Measurements from ENCODE around the gene SEMA7A.

The SEMA7A gene

GRCh38 chr15:74384881-74385643 lies 48.7 kb downstream of the SEMA7A start:
- no peak for DNase-seq

- DNase-seq = no peak
These were observed 49.2 kb downstream of the SEMA7A start for GRCh38 chr15:74384566-74384880.

- no peak for DNase-seq
These were observed 49.8 kb downstream of the SEMA7A start for GRCh38 chr15:74383695-74384565.

GRCh38 chr15:74383286-74383685 lies 50.5 kb downstream of the SEMA7A start:
- no peak for DNase-seq

- peak; percentile 74 to 77 for DNase-seq
These were observed 51.5 kb downstream of the SEMA7A start for GRCh38 chr15:74382004-74382816.

GRCh38 chr15:74381481-74381880 lies 52.3 kb downstream of the SEMA7A start:
- no peak for DNase-seq

- DNase-seq = no peak
These were observed 52.6 kb downstream of the SEMA7A start for GRCh38 chr15:74381190-74381453.

- DNase-seq = no peak
These were observed 53.2 kb downstream of the SEMA7A start for GRCh38 chr15:74380361-74381189.

- peak; percentile 18 to 63 for DNase-seq
These were observed 54.9 kb downstream of the SEMA7A start for GRCh38 chr15:74378848-74379247.

- DNase-seq = no peak
These were observed 55.7 kb downstream of the SEMA7A start for GRCh38 chr15:74377831-74378766.

GRCh38 chr15:74376825-74377581 lies 56.8 kb downstream of the SEMA7A start:
- peak; percentile 45 to 78 for DNase-seq

- DNase-seq = no peak
These were observed 57.5 kb downstream of the SEMA7A start for GRCh38 chr15:74376226-74376625.

GRCh38 chr15:74375303-74375693 lies 58.5 kb downstream of the SEMA7A start:
- DNase-seq = peak; percentile 79 to 81

- peak in 1 of 2 experiments; percentile 72 for DNase-seq
These were observed 59.0 kb downstream of the SEMA7A start for GRCh38 chr15:74374648-74375302.

GRCh38 chr15:74373731-74374647 lies 59.8 kb downstream of the SEMA7A start:
- peak; percentile 93 to 94 for DNase-seq

- peak in 1 of 2 experiments; percentile 42 for DNase-seq
These were observed 60.6 kb downstream of the SEMA7A start for GRCh38 chr15:74373056-74373650.

GRCh38 chr15:74370471-74370870 lies 63.3 kb downstream of the SEMA7A start:
- no peak for DNase-seq

- DNase-seq = no peak
These were observed 64.0 kb downstream of the SEMA7A start for GRCh38 chr15:74369756-74370155.
